Measurements from ENCODE around the gene UBAP1.
A peak's percentile ranks its signal among the peaks of the same experiment; 100 is the strongest.

UBAP1 gene

GRCh38 chr9:34197756-34198711 is 19.2 kb downstream of the UBAP1 start:
- Histone ChIP-seq H4K20me1 (ENCODE audit: insufficient read depth) (peaks cover 4% of the 10 kb centered on the region), H3K4me1 (ENCODE audit: low read depth, poor library complexity, severe bottlenecking) (peaks cover 24% of the 10 kb centered on the region), H3K27ac (peak overlapping the region; percentile 21; the same call in 1 of the 2 replicates), H2AFZ (ENCODE audit: low read depth) (no peak overlapping the region), H3K27me3 (ENCODE audit: insufficient read depth, low read depth) (no peaks in the 10 kb centered on the region), H3K36me3 (ENCODE audit: insufficient read depth) (no peaks in the 10 kb centered on the region), H3K4me3 (IDR thresholded peaks at IDR 0.05; ENCODE audit: insufficient read depth, low read depth, low read length) (no peak overlapping the region), H3K79me2 (ENCODE audit: insufficient read depth, low read depth) (peaks cover 50% of the 10 kb centered on the region; the same call in 1 of the 2 replicates), H3K4me2 (peak overlapping the region; percentile 21; the same call in 1 of the 2 replicates), H3K9ac (no peak overlapping the region)
- TF ChIP-seq, protein P1, sequence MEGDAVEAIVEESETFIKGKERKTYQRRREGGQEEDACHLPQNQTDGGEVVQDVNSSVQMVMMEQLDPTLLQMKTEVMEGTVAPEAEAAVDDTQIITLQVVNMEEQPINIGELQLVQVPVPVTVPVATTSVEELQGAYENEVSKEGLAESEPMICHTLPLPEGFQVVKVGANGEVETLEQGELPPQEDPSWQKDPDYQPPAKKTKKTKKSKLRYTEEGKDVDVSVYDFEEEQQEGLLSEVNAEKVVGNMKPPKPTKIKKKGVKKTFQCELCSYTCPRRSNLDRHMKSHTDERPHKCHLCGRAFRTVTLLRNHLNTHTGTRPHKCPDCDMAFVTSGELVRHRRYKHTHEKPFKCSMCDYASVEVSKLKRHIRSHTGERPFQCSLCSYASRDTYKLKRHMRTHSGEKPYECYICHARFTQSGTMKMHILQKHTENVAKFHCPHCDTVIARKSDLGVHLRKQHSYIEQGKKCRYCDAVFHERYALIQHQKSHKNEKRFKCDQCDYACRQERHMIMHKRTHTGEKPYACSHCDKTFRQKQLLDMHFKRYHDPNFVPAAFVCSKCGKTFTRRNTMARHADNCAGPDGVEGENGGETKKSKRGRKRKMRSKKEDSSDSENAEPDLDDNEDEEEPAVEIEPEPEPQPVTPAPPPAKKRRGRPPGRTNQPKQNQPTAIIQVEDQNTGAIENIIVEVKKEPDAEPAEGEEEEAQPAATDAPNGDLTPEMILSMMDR (conservative IDR thresholded peaks at IDR 0.05; ENCODE audit: low read depth, low read length), result no peak

- Histone ChIP-seq H3K4me3 (IDR thresholded peaks at IDR 0.05; ENCODE audit: insufficient read depth, low read depth, low read length) (no peak overlapping the region), H3K36me3 (ENCODE audit: insufficient read depth) (no peaks in the 10 kb centered on the region), H2AFZ (ENCODE audit: low read depth) (no peak overlapping the region), H3K9ac (no peak overlapping the region), H3K4me1 (ENCODE audit: low read depth, poor library complexity, severe bottlenecking) (peaks cover 17% of the 10 kb centered on the region), H3K4me2 (no peak overlapping the region), H3K27me3 (ENCODE audit: insufficient read depth, low read depth) (no peaks in the 10 kb centered on the region), H3K27ac (no peak overlapping the region), H3K79me2 (ENCODE audit: insufficient read depth, low read depth) (peaks cover 57% of the 10 kb centered on the region; the same call in 1 of the 2 replicates), H4K20me1 (ENCODE audit: insufficient read depth) (peaks cover 4% of the 10 kb centered on the region)
- TF ChIP-seq, protein P1 (conservative IDR thresholded peaks at IDR 0.05; ENCODE audit: low read depth, low read length), result no peak
Measured at GRCh38 chr9:34200092-34200491, 21.2 kb downstream of the UBAP1 start.

DNA sequence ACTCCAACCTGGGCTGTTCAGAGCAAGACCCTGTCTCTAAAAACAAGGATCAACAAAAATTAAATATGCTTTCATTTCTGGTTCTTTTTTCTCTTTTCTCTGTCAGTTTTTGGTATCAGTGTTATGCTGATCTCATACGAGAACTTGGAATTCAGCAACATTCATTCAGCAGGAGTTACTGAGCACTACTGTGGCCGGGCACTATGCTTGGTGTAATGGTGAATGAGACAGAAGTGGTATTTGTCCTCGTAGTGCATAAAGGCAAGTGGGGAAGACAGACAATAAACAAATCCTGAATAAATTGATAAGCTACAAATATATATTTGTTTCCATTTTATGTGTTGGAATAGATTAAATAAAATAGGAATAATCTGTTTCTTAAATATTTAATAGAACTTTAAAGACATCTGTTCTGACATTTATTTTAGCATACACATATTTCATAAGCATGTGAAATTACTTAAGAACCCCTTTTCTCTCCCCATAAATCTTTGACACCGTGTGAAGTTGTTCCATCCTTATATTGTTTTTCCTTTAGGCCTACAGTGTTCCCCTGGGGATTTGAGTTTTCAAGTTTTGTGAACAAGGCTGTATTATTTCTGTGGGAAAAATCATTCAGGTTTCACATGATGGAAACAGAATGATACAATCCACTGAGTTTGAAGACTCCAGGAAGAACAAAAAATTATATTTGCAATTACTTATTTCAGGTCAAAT is 24.6 kb downstream of the UBAP1 start:
- Histone ChIP-seq H3K79me2 (ENCODE audit: insufficient read depth, low read depth) (peaks cover 62% of the 10 kb centered on the region; the same call in 1 of the 2 replicates), H3K27me3 (ENCODE audit: insufficient read depth, low read depth) (no peaks in the 10 kb centered on the region), H2AFZ (ENCODE audit: low read depth) (no peak overlapping the region), H3K27ac (no peak overlapping the region), H3K4me3 (IDR thresholded peaks at IDR 0.05; ENCODE audit: insufficient read depth, low read depth, low read length) (no peak overlapping the region), H3K9ac (no peak overlapping the region), H4K20me1 (ENCODE audit: insufficient read depth) (no peaks in the 10 kb centered on the region), H3K4me1 (ENCODE audit: low read depth, poor library complexity, severe bottlenecking) (peaks cover 3% of the 10 kb centered on the region), H3K36me3 (ENCODE audit: insufficient read depth) (no peaks in the 10 kb centered on the region), H3K4me2 (no peak overlapping the region)
- TF ChIP-seq, protein P1 (conservative IDR thresholded peaks at IDR 0.05; ENCODE audit: low read depth, low read length), result no peak

DNA sequence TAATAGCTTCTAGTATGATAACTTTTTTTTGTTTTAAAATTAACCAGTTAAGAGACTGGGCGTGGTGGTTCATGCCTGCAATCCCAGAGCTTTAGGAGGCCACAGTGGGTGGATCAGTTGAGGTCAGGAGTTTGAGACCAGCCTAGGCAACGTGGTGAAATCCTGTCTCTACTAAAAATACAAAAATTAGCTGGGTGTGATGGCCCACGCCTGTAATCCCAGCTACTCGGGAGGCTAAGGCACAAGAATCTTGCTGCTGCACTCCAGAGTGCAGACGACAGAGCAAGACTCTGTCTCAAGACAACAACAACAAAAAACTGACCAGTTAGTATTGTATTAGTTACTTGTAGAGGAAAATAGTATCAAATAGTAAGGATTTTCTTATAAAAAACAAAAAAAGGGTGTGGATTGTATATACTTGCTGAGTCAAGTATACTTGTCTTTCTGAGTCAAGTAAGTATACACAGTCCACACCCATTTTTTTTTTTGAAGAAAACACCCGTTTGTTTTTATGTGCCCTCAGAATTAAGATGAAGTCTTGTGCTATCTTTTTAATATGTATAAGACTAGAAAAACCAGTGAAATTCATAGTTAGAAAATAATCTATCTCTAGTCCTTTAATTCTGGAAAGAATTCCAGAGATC is 25.3 kb downstream of the UBAP1 start:
- Histone ChIP-seq H3K4me1 (ENCODE audit: low read depth, poor library complexity, severe bottlenecking) (no peaks in the 10 kb centered on the region), H3K27me3 (ENCODE audit: insufficient read depth, low read depth) (no peaks in the 10 kb centered on the region), H3K4me3 (IDR thresholded peaks at IDR 0.05; ENCODE audit: insufficient read depth, low read depth, low read length) (no peak overlapping the region), H3K79me2 (ENCODE audit: insufficient read depth, low read depth) (peaks cover 65% of the 10 kb centered on the region; the same call in 1 of the 2 replicates), H2AFZ (ENCODE audit: low read depth) (no peak overlapping the region), H3K27ac (no peak overlapping the region), H3K36me3 (ENCODE audit: insufficient read depth) (no peaks in the 10 kb centered on the region), H4K20me1 (ENCODE audit: insufficient read depth) (no peaks in the 10 kb centered on the region), H3K9ac (no peak overlapping the region), H3K4me2 (no peak overlapping the region)
- TF ChIP-seq, protein P1 (conservative IDR thresholded peaks at IDR 0.05; ENCODE audit: low read depth, low read length), result no peak
